Measurements from ENCODE around the gene IDH3G. TPM values are rescaled to one million over a fixed set of nuclear protein-coding genes. Genes with fewer than 3 reads are reported as not detected.
A peak's percentile ranks its signal among the peaks of the same experiment; 100 is the strongest.
"Not testable (repeated sequence)": the region's sequence is repeated elsewhere in the genome, so short reads cannot be mapped to it uniquely, and the experiment has no call there.

Gene IDH3G
- total RNA-seq, 6 experiments from 2014 or later: 19.4 to 70.1 (median 27.4) TPM

DNA sequence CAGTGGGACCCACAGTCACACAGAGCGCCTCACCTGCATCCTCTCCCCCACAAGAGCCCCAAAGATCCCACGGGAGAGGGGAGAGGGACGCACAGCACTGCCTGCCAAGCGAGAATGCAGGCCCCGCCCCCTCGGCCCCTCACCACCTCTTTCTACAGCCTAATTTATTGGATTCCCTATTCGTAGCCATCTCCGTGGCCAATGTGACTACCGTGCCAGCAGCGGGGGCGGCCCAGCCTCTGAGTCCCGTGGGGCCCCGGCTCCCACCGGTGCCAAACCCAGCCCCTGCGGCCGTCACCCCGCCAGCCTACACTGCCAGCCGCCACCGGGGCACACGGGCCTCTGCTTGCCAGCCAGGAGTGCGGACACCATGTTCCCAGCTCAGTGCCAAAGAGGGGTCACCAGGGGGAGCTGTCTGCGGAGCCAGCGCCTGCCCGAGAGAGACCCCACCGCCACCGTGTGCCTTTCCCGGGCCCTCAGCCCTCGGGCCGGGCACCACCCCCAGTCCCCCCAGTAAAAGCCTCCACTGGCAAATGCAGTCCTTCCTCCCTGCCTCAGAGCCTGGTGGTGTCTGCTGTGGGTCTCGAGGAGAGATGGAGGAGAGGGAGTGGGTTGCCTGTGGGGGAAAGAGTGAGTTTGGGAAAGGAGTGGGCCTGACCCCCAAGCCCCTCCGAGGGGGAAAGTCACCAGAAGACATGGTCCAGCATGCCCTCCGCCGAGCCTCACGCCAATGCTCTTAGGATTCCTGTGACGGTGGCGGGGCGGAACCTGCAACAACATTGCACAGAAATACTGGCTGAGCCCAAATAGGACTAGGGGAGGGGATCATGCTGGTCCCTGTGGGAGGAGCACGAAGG, 49.7 kb downstream of the IDH3G start:
- no peak for ATAC-seq
- Histone ChIP-seq H3K4me1 (no peaks in the 10 kb centered on the region), H3K4me3 (no peak overlapping the region), H3K27me3 (no peaks in the 10 kb centered on the region), H3K9me3 (no peaks in the 10 kb centered on the region), H3K36me3 (no peaks in the 10 kb centered on the region), H3K27ac (no peak overlapping the region)
- 26% methylated on average over 16 of the region's 38 CpGs for WGBS (ENCODE audit: insufficient coverage, low coverage, low lambda C conversion rate, missing lambda C conversion rate)
- DNase-seq: peak in 1 of 3 donors; percentile 21
- intact Hi-C loops (cut with DNase I): no loop called here
- TF ChIP-seq POLR2A (IDR thresholded peaks at IDR 0.05): no peak
- TF ChIP-seq, protein P1, sequence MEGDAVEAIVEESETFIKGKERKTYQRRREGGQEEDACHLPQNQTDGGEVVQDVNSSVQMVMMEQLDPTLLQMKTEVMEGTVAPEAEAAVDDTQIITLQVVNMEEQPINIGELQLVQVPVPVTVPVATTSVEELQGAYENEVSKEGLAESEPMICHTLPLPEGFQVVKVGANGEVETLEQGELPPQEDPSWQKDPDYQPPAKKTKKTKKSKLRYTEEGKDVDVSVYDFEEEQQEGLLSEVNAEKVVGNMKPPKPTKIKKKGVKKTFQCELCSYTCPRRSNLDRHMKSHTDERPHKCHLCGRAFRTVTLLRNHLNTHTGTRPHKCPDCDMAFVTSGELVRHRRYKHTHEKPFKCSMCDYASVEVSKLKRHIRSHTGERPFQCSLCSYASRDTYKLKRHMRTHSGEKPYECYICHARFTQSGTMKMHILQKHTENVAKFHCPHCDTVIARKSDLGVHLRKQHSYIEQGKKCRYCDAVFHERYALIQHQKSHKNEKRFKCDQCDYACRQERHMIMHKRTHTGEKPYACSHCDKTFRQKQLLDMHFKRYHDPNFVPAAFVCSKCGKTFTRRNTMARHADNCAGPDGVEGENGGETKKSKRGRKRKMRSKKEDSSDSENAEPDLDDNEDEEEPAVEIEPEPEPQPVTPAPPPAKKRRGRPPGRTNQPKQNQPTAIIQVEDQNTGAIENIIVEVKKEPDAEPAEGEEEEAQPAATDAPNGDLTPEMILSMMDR (IDR thresholded peaks at IDR 0.05): no peak

DNA sequence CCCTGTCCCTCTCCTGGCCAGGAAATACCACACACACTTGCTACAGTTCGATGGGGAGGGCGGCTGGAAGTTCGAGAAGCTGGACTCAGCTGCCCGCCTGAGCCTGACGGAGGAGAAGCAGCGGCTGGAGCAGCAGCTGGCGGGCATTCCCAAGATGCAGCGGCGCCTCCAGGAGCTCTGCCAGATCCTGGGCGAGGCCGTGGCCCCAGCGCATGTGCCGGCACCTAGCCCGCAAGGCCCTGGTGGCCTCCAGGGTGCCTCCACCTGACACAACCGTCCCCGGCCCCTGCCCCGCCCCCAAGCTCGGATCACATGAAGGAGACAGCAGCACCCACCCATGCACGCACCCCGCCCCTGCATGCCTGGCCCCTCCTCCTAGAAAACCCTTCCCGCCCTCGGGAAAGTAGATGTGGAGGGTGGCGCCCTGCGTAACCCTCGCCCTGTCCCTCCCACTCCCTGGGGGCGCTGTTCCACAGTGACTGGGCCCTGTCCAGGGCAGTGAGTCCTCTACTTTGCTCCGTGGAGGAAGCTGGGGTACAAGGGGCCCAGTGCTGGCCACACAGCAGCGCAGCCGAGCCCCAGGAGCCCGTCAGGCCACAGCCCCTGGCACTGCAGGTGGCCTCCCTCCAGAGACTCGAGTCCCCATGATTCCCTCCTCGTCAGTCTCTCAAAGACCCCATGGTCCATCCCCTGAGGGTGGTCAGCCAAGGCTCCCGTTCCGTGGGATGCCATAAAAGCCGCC, 50.5 kb downstream of the IDH3G start:
- H3K4me1 ChIP-seq; H3K36me3 ChIP-seq; H3K27me3 ChIP-seq; H3K27ac ChIP-seq; H3K9me3 ChIP-seq; H3K4me3 ChIP-seq; ATAC-seq; intact Hi-C loops (cut with DNase I): not testable (repeated sequence)
- 40% methylated on average over 2 of the region's 35 CpGs for WGBS (ENCODE audit: insufficient coverage, low coverage, low lambda C conversion rate, missing lambda C conversion rate)
- DNase-seq: peak in 1 of 3 donors; percentile 49

DNA sequence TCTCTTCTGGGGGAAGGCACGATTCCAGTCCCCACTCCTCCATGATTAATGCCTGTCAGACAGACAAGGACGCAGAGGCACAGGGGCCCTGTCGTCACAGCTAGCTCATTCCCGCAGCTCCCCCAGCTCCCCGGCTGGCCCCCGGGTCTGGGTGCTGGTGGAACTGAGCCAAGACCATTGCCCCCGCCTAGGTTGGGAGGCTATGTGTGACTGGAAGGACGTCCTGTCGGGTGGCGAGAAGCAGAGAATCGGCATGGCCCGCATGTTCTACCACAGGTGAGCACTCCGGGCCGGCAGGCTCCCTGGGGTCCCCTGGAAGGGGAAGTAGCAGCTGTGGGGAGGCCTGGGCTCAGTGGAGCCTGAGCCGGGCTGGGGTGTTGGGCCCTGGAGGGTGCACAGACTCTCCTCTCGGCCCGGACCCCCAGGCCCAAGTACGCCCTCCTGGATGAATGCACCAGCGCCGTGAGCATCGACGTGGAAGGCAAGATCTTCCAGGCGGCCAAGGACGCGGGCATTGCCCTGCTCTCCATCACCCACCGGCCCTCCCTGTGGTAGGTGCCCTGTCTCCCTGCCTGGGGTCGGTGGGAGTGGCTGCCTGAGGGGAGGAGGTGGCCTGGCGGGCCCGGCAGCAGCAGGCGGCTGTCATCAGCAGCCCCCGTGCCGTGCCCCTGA, 51.2 kb downstream of the IDH3G start:
- H3K9me3 ChIP-seq; DNase-seq; H3K4me3 ChIP-seq; H3K36me3 ChIP-seq; ATAC-seq; H3K27me3 ChIP-seq; H3K27ac ChIP-seq; H3K4me1 ChIP-seq; intact Hi-C loops (cut with DNase I): not testable (repeated sequence)
- 74% methylated on average over 6 of the region's 32 CpGs for WGBS (ENCODE audit: insufficient coverage, low coverage, low lambda C conversion rate, missing lambda C conversion rate)

DNA sequence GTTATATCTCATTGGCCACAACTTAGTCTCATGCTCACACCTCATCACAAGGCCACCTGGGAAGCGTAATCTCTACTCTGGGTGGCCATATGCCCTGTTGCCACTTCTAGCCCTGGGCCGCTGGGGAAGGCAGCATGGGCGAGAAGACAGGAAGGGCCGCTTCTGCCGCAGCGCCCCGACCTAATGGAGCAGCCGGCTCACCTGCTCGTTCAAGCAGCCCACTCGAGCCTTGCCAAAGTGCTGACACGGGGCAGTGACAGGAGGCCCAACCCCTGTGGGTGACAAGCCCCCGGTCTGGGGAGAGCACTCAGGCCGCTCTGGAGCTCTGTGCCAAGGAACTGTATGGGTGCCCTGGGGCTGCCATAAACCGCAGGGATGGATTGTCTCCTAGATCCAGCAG, 52.1 kb downstream of the IDH3G start:
- H3K4me1 ChIP-seq; intact Hi-C loops (cut with DNase I); H3K4me3 ChIP-seq; H3K36me3 ChIP-seq; H3K9me3 ChIP-seq; DNase-seq; H3K27me3 ChIP-seq; H3K27ac ChIP-seq; ATAC-seq: not testable (repeated sequence)
- 80% methylated on average over 1 of the region's 14 CpGs for WGBS (ENCODE audit: insufficient coverage, low coverage, low lambda C conversion rate, missing lambda C conversion rate)

DNA sequence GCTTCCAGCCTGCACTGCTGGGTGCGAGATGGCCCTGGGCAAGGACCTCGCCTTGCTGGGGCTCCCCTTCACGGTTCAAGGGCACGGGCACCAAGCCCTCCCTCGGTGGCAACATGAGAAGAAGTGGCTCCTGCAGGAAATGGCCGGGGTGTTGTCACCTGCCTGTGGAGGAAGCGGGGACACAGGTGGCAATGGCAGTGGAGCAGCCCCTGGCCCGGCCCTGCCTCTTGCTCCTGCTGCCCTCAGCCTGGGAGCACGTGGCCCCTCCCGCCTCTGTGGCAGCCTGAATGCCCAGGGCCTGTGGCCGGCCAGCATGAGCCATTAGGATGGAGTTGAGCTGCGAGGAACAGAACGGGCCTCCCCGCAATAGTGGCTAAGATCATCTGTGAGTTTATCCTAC, 52.7 kb downstream of the IDH3G start:
- whole genome bisulfite sequencing (ENCODE audit: insufficient coverage, low coverage, low lambda C conversion rate, missing lambda C conversion rate): no CpG with 5 or more reads among the region's 14 CpGs
- Histone ChIP-seq H3K36me3 (peaks cover 0 to 7% (median 0%) of the 10 kb centered on the region in 4 donors), H3K4me3 (no peak overlapping the region), H3K27me3 (no peaks in the 10 kb centered on the region), H3K9me3 (no peaks in the 10 kb centered on the region), H3K27ac (no peak overlapping the region), H3K4me1 (no peaks in the 10 kb centered on the region)
- intact Hi-C loops (cut with DNase I): no loop called here
- ATAC-seq (no peak), DNase-seq (no peak)
- TF ChIP-seq, protein P1 (IDR thresholded peaks at IDR 0.05): no peak
- no peak for TF ChIP-seq POLR2A (IDR thresholded peaks at IDR 0.05)
